Fibroblast of lung (primary cell): ENCODE data around the gene AATF. TPM values are rescaled to one million over a fixed set of nuclear protein-coding genes. Genes with fewer than 3 reads are reported as not detected.

ENCODE experiments used
- DNase-seq, 2 donors: peaks; one replicate each; pipeline versions ENCODE4 v3.0.0 to v3.0.0-alpha.2; 2010; ENCODE audit warnings: low read depth in 2 of 2
- H2AFZ ChIP-seq: 2 replicates; pipeline ENCODE4 v1.5.1; 2012; ENCODE audit warnings: low read length, control low read depth, inconsistent platforms
- H3K27ac ChIP-seq: 2 replicates; pipeline ENCODE4 v1.5.1; 2011; ENCODE audit warnings: low read length, control low read depth; ENCODE audit not compliant: insufficient read depth
- H3K27me3 ChIP-seq: 2 replicates; pipeline ENCODE4 v1.5.1; 2011; ENCODE audit warnings: mild to moderate bottlenecking, low read length; ENCODE audit not compliant: control insufficient read depth, insufficient read depth
- H3K36me3 ChIP-seq: 2 replicates; pipeline ENCODE4 v1.5.1; 2011; ENCODE audit warnings: low read length; ENCODE audit not compliant: control insufficient read depth, insufficient read depth
- H3K4me1 ChIP-seq: 2 replicates; pipeline ENCODE4 v1.5.1; 2011; ENCODE audit warnings: low read length; ENCODE audit not compliant: control insufficient read depth, insufficient read depth; ENCODE audit errors: extremely low read depth
- H3K4me2 ChIP-seq: 2 replicates; pipeline ENCODE4 v1.5.1; 2011; ENCODE audit warnings: low read length, control low read depth; ENCODE audit not compliant: insufficient read depth; ENCODE audit errors: extremely low read depth
- H3K4me3 ChIP-seq, 4 experiments: fragments of 200-600 bp in 1 of 4; sonication (generic) in 1 of 4; replicated peaks in 1 of 4; 2 replicates each; pipeline ENCODE4 v1.5.1; 2011 to 2016; ENCODE audit warnings: low read length in 4 of 4, low read depth in 3 of 4, mild to moderate bottlenecking in 3 of 4, control low read depth in 2 of 4, inconsistent platforms in 1 of 4, mixed read lengths in 1 of 4; ENCODE audit not compliant: insufficient read depth in 1 of 4; ENCODE audit errors: control extremely low read depth in 1 of 4
- H3K79me2 ChIP-seq: 2 replicates; pipeline ENCODE4 v1.5.1; 2012; ENCODE audit warnings: mild to moderate bottlenecking, low read length, inconsistent platforms; ENCODE audit not compliant: control insufficient read depth, insufficient read depth
- H3K9ac ChIP-seq: 2 replicates; pipeline ENCODE4 v1.5.1; 2011; ENCODE audit warnings: mild to moderate bottlenecking, low read length, control low read depth; ENCODE audit not compliant: insufficient read depth
- H3K9me3 ChIP-seq: 2 replicates; pipeline ENCODE4 v1.5.1; 2012; ENCODE audit warnings: low read depth, low read length; ENCODE audit not compliant: control insufficient read depth, insufficient read depth
- H4K20me1 ChIP-seq: 2 replicates; pipeline ENCODE4 v1.5.1; 2011; ENCODE audit warnings: low read length; ENCODE audit not compliant: control insufficient read depth, insufficient read depth; ENCODE audit errors: extremely low read depth
- EZH2 ChIP-seq: IDR thresholded peaks from 2 replicates; pipeline ENCODE4 v1.5.1; 2012; ENCODE audit warnings: low read length, control low read depth, mild to moderate bottlenecking; ENCODE audit errors: missing control alignments
- polyA plus RNA-seq, 2 donors: library from polyadenylated mRNA; depleted of rRNA in 1 of 2; stranded (reverse) in 1 of 2; unstranded in 1 of 2; fragments of >200 nt; gene quantifications; 2 replicates each; pipeline ENCODE4 v1.2.1, GENCODE V29; 2011 to 2012; ENCODE audit warnings: missing spikeins in 1 of 2
- total RNA-seq: library from RNA; depleted of rRNA; stranded (reverse); fragments of >200 nt; gene quantifications from 2 replicates; pipeline ENCODE4 v1.2.1, GENCODE V29; 2014
- TF ChIP-seq, protein P1 (sequence below), 2 donors: IDR thresholded peaks in 1 of 2; conservative IDR thresholded peaks in 1 of 2; 1 replicate in 1 of 2; 2 replicates in 1 of 2; pipeline ENCODE4 v1.5.1; 2011 to 2012; ENCODE audit warnings: low read length in 2 of 2, control low read depth in 1 of 2, inconsistent platforms in 1 of 2, low read depth in 1 of 2, mild to moderate bottlenecking in 1 of 2

Gene AATF
- total and polyA plus RNA-seq, 2 donors (not counting 1 experiment from before 2014, with no cell fraction given), result 11.9 to 30.7 TPM

DNA sequence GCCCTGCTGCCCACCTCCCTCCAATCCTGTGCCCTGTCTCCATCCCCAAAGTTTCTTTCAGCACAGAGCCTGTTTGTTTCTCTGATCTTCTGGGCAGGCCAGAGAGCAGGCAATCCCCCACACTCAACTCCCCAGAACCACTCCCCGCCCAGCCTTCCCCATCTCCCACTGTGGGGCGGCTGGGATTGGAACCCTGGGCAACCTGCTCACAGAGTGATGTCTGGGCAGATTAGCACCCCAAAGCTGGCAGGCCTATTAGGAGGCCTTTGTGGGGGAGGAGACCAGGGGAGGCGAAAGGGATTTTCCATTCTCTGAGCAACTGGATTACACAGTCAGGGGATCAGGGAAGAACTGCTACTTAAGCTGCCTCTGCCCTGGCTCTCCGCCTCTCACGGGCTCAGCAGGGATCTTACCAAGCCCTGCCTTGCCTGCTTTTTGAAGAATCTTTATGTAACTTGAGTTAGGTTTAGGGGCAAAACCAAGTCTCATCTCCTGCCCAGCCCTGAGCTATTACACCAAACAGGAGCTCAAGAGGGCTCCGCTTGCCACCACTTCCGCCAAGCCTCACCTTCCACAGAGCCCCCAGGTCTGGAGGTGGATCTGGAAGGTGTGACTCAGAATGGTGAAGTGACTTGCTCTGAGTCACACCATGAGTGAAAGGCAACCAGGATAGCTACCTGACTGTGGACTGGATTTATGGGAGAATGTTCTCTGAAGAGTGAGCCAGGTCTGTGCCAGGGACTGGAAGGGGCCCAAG, 27.5 kb upstream of the AATF start:
- Histone ChIP-seq H3K27me3 (peaks cover 3% of the 10 kb centered on the region), H3K4me3 (no peak overlapping the region), H3K4me2 (no peak overlapping the region), H3K9ac (no peak overlapping the region), H3K4me1 (no peaks in the 10 kb centered on the region), H2AFZ (no peak overlapping the region), H3K9me3 (no peaks in the 10 kb centered on the region), H3K79me2 (no peaks in the 10 kb centered on the region), H3K36me3 (no peaks in the 10 kb centered on the region), H3K27ac (no peak overlapping the region), H4K20me1 (no peaks in the 10 kb centered on the region)
- DNase-seq, result peak in 1 of 2 donors; percentile 82
- no peak for TF ChIP-seq EZH2
- TF ChIP-seq, protein P1, sequence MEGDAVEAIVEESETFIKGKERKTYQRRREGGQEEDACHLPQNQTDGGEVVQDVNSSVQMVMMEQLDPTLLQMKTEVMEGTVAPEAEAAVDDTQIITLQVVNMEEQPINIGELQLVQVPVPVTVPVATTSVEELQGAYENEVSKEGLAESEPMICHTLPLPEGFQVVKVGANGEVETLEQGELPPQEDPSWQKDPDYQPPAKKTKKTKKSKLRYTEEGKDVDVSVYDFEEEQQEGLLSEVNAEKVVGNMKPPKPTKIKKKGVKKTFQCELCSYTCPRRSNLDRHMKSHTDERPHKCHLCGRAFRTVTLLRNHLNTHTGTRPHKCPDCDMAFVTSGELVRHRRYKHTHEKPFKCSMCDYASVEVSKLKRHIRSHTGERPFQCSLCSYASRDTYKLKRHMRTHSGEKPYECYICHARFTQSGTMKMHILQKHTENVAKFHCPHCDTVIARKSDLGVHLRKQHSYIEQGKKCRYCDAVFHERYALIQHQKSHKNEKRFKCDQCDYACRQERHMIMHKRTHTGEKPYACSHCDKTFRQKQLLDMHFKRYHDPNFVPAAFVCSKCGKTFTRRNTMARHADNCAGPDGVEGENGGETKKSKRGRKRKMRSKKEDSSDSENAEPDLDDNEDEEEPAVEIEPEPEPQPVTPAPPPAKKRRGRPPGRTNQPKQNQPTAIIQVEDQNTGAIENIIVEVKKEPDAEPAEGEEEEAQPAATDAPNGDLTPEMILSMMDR (conservative IDR thresholded peaks at IDR 0.05 in 1 of 2, IDR thresholded peaks at IDR 0.05 in 1 of 2; ENCODE audit: low read depth in 1 of 2, low read length in 2 of 2), result no peak

DNA sequence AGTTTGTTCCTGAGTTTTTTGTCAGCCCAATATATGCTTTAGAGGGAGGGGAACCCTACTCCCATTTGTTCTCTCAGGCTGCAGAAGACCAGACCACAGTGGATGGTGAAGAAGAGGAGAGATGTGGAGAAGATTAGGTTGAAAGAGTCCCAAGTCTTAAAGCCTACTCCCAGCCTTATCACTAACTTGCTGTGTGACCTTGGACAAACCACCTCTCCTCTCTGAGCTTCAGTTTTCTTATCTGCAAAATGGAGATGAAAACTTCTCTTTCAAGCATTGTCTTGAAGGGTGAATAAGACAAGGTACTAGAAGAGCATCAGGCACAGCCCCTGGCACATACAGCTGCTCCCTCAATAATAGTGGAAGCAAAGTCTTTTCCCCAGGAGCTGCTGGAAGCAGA, 26.6 kb upstream of the AATF start:
- Histone ChIP-seq H4K20me1 (no peaks in the 10 kb centered on the region), H3K4me2 (no peak overlapping the region), H3K79me2 (no peaks in the 10 kb centered on the region), H3K36me3 (no peaks in the 10 kb centered on the region), H3K9me3 (no peaks in the 10 kb centered on the region), H3K27ac (no peak overlapping the region), H3K4me1 (no peaks in the 10 kb centered on the region), H3K4me3 (no peak overlapping the region), H3K27me3 (peaks cover 10% of the 10 kb centered on the region), H3K9ac (no peak overlapping the region), H2AFZ (no peak overlapping the region)
- TF ChIP-seq EZH2, result no peak
- TF ChIP-seq, protein P1 (conservative IDR thresholded peaks at IDR 0.05 in 1 of 2, IDR thresholded peaks at IDR 0.05 in 1 of 2; ENCODE audit: low read depth in 1 of 2, low read length in 2 of 2), result no peak
- no peak for DNase-seq

DNA sequence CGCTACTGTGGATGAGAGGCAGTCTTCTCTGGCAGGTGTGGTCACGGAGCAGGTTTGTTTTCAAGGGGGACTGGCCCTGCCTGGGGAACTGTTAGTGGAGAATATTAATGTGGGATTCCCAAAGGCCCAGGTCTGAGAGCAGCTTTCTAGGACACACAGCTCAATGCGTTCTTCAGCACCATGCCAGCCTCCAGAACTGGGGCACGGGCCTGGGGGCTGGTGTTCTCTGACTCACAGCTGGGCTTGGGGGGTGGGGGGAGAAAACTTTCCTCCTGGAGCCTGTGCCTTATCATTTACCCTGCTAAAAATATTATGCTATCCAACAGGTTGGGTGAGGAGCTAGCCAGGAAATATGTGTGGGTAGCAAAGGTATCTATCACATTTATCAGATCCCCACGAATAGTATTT, 24.9 kb upstream of the AATF start:
- Histone ChIP-seq H4K20me1 (no peaks in the 10 kb centered on the region), H2AFZ (no peak overlapping the region), H3K27ac (no peak overlapping the region), H3K4me2 (no peak overlapping the region), H3K4me3 (no peak overlapping the region), H3K79me2 (no peaks in the 10 kb centered on the region), H3K4me1 (no peaks in the 10 kb centered on the region), H3K9ac (no peak overlapping the region), H3K36me3 (no peaks in the 10 kb centered on the region), H3K27me3 (peaks cover 24% of the 10 kb centered on the region), H3K9me3 (no peaks in the 10 kb centered on the region)
- peak in 1 of 2 donors; percentile 65 for DNase-seq
- TF ChIP-seq, protein P1 (conservative IDR thresholded peaks at IDR 0.05 in 1 of 2, IDR thresholded peaks at IDR 0.05 in 1 of 2; ENCODE audit: low read depth in 1 of 2, low read length in 2 of 2), result no peak
- no peak for TF ChIP-seq EZH2
